H1 (cell line): Measurements from ENCODE around the gene GARNL3. TPM values are rescaled to one million over a fixed set of nuclear protein-coding genes. Genes with fewer than 3 reads are reported as not detected.
A peak's percentile ranks its signal among the peaks of the same experiment; 100 is the strongest.

Experiments used
- CTCF ChIA-PET: fragments of 300-600 bp; sonication (Branson Sonifier 250); formaldehyde crosslinking; loops from one replicate; lab custom pipeline; 2021; ENCODE audit not compliant: partially characterized antibody; lab: Charles Lee
- POLR2A ChIA-PET: fragments of 300-600 bp; sonication (Branson Sonifier 250); formaldehyde crosslinking; loops from one replicate; lab custom pipeline; 2021; ENCODE audit warnings: inconsistent platforms; ENCODE audit not compliant: partially characterized antibody; lab: Charles Lee
- DNase-seq, 2 experiments: peaks; one replicate each; pipeline versions ENCODE4 v3.0.0 to v3.0.0-alpha.2; 2010 to 2022; ENCODE audit warnings: low spot score in 2 of 2, low read depth in 1 of 2, mixed read lengths in 1 of 2
- FAIRE-seq: peaks from 2 replicates; lab custom pipeline; 2011; peaks lifted over from hg19 to GRCh38; lab: Jason Lieb, UNC
- H2AFZ ChIP-seq: 2 replicates; pipeline ENCODE4 v1.8.1; 2012; ENCODE audit warnings: low read length, inconsistent platforms
- H2AK5ac ChIP-seq: 2 replicates; pipeline ENCODE4 v1.6.1; 2013; ENCODE audit warnings: low read depth, low read length
- H2BK120ac ChIP-seq: replicated peaks from 2 replicates; pipeline ENCODE3; 2013; ENCODE audit warnings: low read depth, low read length, inconsistent platforms
- H2BK12ac ChIP-seq: 2 replicates; pipeline ENCODE4 v1.6.1; 2013; ENCODE audit warnings: low read depth, low read length
- H2BK15ac ChIP-seq: 2 replicates; pipeline ENCODE4 v1.6.1; 2013; ENCODE audit warnings: low read length
- H2BK20ac ChIP-seq: 2 replicates; pipeline ENCODE4 v1.6.1; 2013; ENCODE audit warnings: low read length
- H2BK5ac ChIP-seq: 2 replicates; pipeline ENCODE4 v1.6.1; 2013; ENCODE audit warnings: low read depth, low read length
- H3K14ac ChIP-seq: 2 replicates; pipeline ENCODE4 v1.6.1; 2013; ENCODE audit warnings: inconsistent platforms; ENCODE audit not compliant: insufficient read length
- H3K18ac ChIP-seq: 2 replicates; pipeline ENCODE4 v1.6.1; 2013; ENCODE audit warnings: low read length; ENCODE audit errors: extremely low read depth
- H3K23ac ChIP-seq: 2 replicates; pipeline ENCODE4 v1.6.1; 2013; ENCODE audit warnings: inconsistent platforms; ENCODE audit not compliant: insufficient read length
- H3K23me2 ChIP-seq: 2 replicates; pipeline ENCODE4 v1.6.1; 2013; ENCODE audit warnings: low read depth, low read length
- H3K27ac ChIP-seq: 2 replicates; pipeline ENCODE4 v1.6.1; 2011; ENCODE audit warnings: low read depth, low read length, inconsistent platforms
- H3K27me3 ChIP-seq, 4 experiments: replicated peaks in 1 of 4; 1 replicate in 1 of 4; 2 replicates in 3 of 4; pipeline versions ENCODE4 v1.6.1 to v1.8.1; 2011 to 2013; ENCODE audit warnings: low read length in 3 of 4, mild to moderate bottlenecking in 3 of 4, inconsistent platforms in 2 of 4, mixed read lengths in 2 of 4, moderate library complexity in 1 of 4; ENCODE audit not compliant: control insufficient read depth in 3 of 4, insufficient read depth in 3 of 4; ENCODE audit errors: extremely low read depth in 1 of 4
- H3K36me3 ChIP-seq, 4 experiments: 2 replicates each; pipeline versions ENCODE4 v1.6.1 to v1.8.1; 2011 to 2013; ENCODE audit warnings: mild to moderate bottlenecking in 4 of 4, low read length in 3 of 4, moderate library complexity in 2 of 4, control low read depth in 1 of 4, inconsistent platforms in 1 of 4; ENCODE audit not compliant: insufficient read depth in 4 of 4, control insufficient read depth in 2 of 4
- H3K4ac ChIP-seq: replicated peaks from 2 replicates; pipeline ENCODE3; 2013; ENCODE audit warnings: low read length, low read depth, mixed read lengths, inconsistent platforms; ENCODE audit not compliant: insufficient read length
- H3K4me1 ChIP-seq, 4 experiments: replicated peaks in 1 of 4; 1 replicate in 1 of 4; 2 replicates in 3 of 4; pipeline versions ENCODE4 v1.6.1 to v1.8.1; 2011 to 2013; ENCODE audit warnings: low read length in 3 of 4, inconsistent platforms in 2 of 4, mixed read lengths in 1 of 4; ENCODE audit not compliant: insufficient read depth in 4 of 4, control insufficient read depth in 3 of 4
- H3K4me2 ChIP-seq, 2 experiments: 2 replicates each; pipeline versions ENCODE4 v1.6.1 to v1.8.1; 2011 to 2013; ENCODE audit warnings: low read depth in 2 of 2, low read length in 2 of 2, control low read depth in 1 of 2, inconsistent platforms in 1 of 2, mild to moderate bottlenecking in 1 of 2; ENCODE audit not compliant: insufficient read depth in 1 of 2
- H3K4me3 ChIP-seq, 4 experiments: fragments of 200-600, 300-600 bp in 1 of 4; sonication (generic), shearing (Covaris generic), sonication (Bioruptor Twin) in 1 of 4; 2 replicates each; pipeline versions ENCODE4 v1.5.1 to v1.8.1; 2011 to 2016; ENCODE audit warnings: low read length in 4 of 4, low read depth in 3 of 4, control low read depth in 2 of 4, inconsistent platforms in 2 of 4, mild to moderate bottlenecking in 2 of 4, mixed read lengths in 1 of 4, moderate library complexity in 1 of 4; ENCODE audit not compliant: insufficient read depth in 2 of 4; ENCODE audit errors: extremely low read depth in 1 of 4
- H3K56ac ChIP-seq: replicated peaks from 2 replicates; pipeline ENCODE3; 2013; ENCODE audit warnings: low read depth, mild to moderate bottlenecking, mixed read lengths, low read length, inconsistent platforms; ENCODE audit not compliant: insufficient read length
- H3K79me1 ChIP-seq: 2 replicates; pipeline ENCODE4 v1.6.1; 2013; ENCODE audit warnings: low read depth, low read length, control low read depth
- H3K79me2 ChIP-seq, 2 experiments: 2 replicates each; pipeline versions ENCODE4 v1.6.1 to v1.8.1; 2012 to 2013; ENCODE audit warnings: low read length in 2 of 2, mild to moderate bottlenecking in 2 of 2, inconsistent platforms in 1 of 2; ENCODE audit not compliant: insufficient read depth in 2 of 2, control insufficient read depth in 1 of 2
- H3K9ac ChIP-seq, 4 experiments: replicated peaks in 1 of 4; 1 replicate in 1 of 4; 2 replicates in 3 of 4; pipeline versions ENCODE4 v1.6.1 to v1.8.1; 2011 to 2013; ENCODE audit warnings: low read depth in 3 of 4, low read length in 3 of 4, control low read depth in 2 of 4, mild to moderate bottlenecking in 2 of 4, moderate library complexity in 2 of 4, inconsistent platforms in 1 of 4; ENCODE audit errors: extremely low read depth in 1 of 4
- H3K9me3 ChIP-seq, 2 experiments: 2 replicates each; pipeline versions ENCODE4 v1.6.1 to v1.8.1; 2012 to 2013; ENCODE audit warnings: mild to moderate bottlenecking in 2 of 2, moderate library complexity in 2 of 2, control low read depth in 1 of 2, inconsistent platforms in 1 of 2, low read depth in 1 of 2, low read length in 1 of 2, mixed read lengths in 1 of 2; ENCODE audit not compliant: insufficient read depth in 2 of 2
- H4K20me1 ChIP-seq, 2 experiments: replicated peaks in 1 of 2; 2 replicates each; pipeline versions ENCODE3 to v1.8.1; 2011 to 2013; ENCODE audit warnings: inconsistent platforms in 2 of 2, low read length in 2 of 2, mild to moderate bottlenecking in 1 of 2; ENCODE audit not compliant: insufficient read depth in 2 of 2, control insufficient read depth in 1 of 2
- H4K5ac ChIP-seq: 2 replicates; pipeline ENCODE4 v1.6.1; 2013; ENCODE audit warnings: low read length, low read depth, mixed read lengths, inconsistent platforms; ENCODE audit not compliant: insufficient read length
- H4K8ac ChIP-seq: 2 replicates; pipeline ENCODE4 v1.8.0; 2013; ENCODE audit warnings: mild to moderate bottlenecking, moderate library complexity, low read length, inconsistent platforms; ENCODE audit not compliant: insufficient read depth; ENCODE audit errors: extremely low read depth
- H4K91ac ChIP-seq: replicated peaks from 2 replicates; pipeline ENCODE3; 2013; ENCODE audit warnings: low read length, mixed read lengths, inconsistent platforms; ENCODE audit not compliant: insufficient read length
- SIN3A ChIP-seq, 2 experiments: IDR thresholded peaks in 1 of 2; conservative IDR thresholded peaks in 1 of 2; 2 replicates each; pipeline ENCODE4 v1.6.1; 2011 to 2012; ENCODE audit warnings: low read length in 2 of 2, improper control_type of control experiment in 1 of 2, low read depth in 1 of 2, mild to moderate bottlenecking in 1 of 2
- WGBS, 2 experiments: shearing (Covaris generic) in 1 of 2; methylation state at CpG; one replicate each; pipeline versions ENCODE4 v1.1.6 to v1.1.7; 2013 to 2015; ENCODE audit warnings: low lambda C conversion rate in 2 of 2, mixed read lengths in 2 of 2, inconsistent platforms in 1 of 2, low coverage in 1 of 2, missing lambda C conversion rate in 1 of 2; ENCODE audit not compliant: insufficient replicate concordance in 2 of 2, insufficient coverage in 1 of 2, insufficient read length in 1 of 2; ENCODE audit errors: extremely low coverage in 1 of 2, missing lambda C conversion rate in 1 of 2; 5-methylcytosine and 5-hydroxymethylcytosine counted together
- polyA plus RNA-seq, 7 experiments: library from polyadenylated mRNA; depleted of rRNA in 3 of 7; stranded (reverse) in 5 of 7; unstranded in 2 of 7; fragments of >200 nt in 5 of 7; fragments of 200-250 nt in 2 of 7; gene quantifications; 1 replicate in 5 of 7; 2 replicates in 1 of 7; 4 replicates in 1 of 7; pipeline versions ENCODE4 v1.2.1 to v1.2.3, GENCODE V29; 2011 to 2013; ENCODE audit warnings: missing spikeins in 2 of 7, mixed read lengths in 2 of 7
- total RNA-seq: library from RNA; stranded (reverse); fragmentation: NEBNext Ultra II Directional; extraction: Animal tissue kit (Norgen Biotek cat#: 25700); gene quantifications from 2 replicates; pipeline ENCODE4 v1.2.1, GENCODE V29; 2021

Gene GARNL3
- total and polyA plus RNA-seq, 2 of the 8 experiments (the other 6 are each of a cell fraction or from before 2014, with no cell fraction given) = 6.5 to 18.3 TPM

GRCh38 chr9:127423934-127424675 lies 159.5 kb downstream of the GARNL3 start, which contains the start of gene ZNF79:
Gene ZNF79, plus strand, starts transcription at chr9:127424382. Its CDS starts 406 bp downstream, at chr9:127424788.
- ChIA-PET POLR2A (interaction anchor here (0.7 to 6.3 kb wide), 21 partner anchors 9 to 302 kb away, joined by 3 to 59 read pairs (median 4); partner anchors contain the start of genes LRSAM1, RPL12, SLC2A8 and TTC16), CTCF (interaction anchor here (0.6 to 1.9 kb wide), 8 partner anchors 13 to 509 kb away, joined by 3 to 7 read pairs (median 3); partner anchors contain the start of genes RALGPS1 and SLC2A8)
- Histone ChIP-seq H2BK120ac (no peak within 1 kb of the TSS), H4K5ac (peak within 1 kb of the TSS; percentile 98), H2AK5ac (no peak within 1 kb of the TSS), H3K36me3 (peaks cover 0 to 6% (median 0%) of the 10 kb centered on the region in 4 experiments; a peak in 3 of 8 replicates), H4K8ac (peak within 1 kb of the TSS; percentile 63), H3K23me2 (peaks cover 13% of the 10 kb centered on the region), H3K27ac (peak within 1 kb of the TSS; percentile 94), H3K4me3 (peak within 1 kb of the TSS; percentile 87 to 96 (median 94)), H2BK20ac (0 out of 2 replicates have a peak within 1 kb of the TSS, but pooled peaks have one; percentile 86), H2AFZ (peak within 1 kb of the TSS; percentile 88), H3K14ac (no peak within 1 kb of the TSS), H3K9ac (peak within 1 kb of the TSS; percentile 78 to 90 (median 88)), H3K27me3 (no peaks in the 10 kb centered on the region), H2BK12ac (peak within 1 kb of the TSS; percentile 81; the same call in 1 of the 2 replicates), H3K56ac (peak within 1 kb of the TSS; percentile 93), H3K4ac (peak within 1 kb of the TSS; percentile 81), H3K4me2 (peak within 1 kb of the TSS; percentile 58 to 74), H3K23ac (no peak within 1 kb of the TSS), H3K79me1 (peaks cover 3% of the 10 kb centered on the region), H4K91ac (peak within 1 kb of the TSS; percentile 91), H3K4me1 (peaks cover 0 to 12% (median 6%) of the 10 kb centered on the region in 4 experiments; a peak in 5 of 7 replicates), H4K20me1 (peaks cover 0 to 6% of the 10 kb centered on the region in 2 experiments), H3K9me3 (no peaks in the 10 kb centered on the region), H3K18ac (peak within 1 kb of the TSS; percentile 98), H2BK5ac (peak within 1 kb of the TSS; percentile 93), H3K79me2 (peaks cover 7 to 44% of the 10 kb centered on the region in 2 experiments), H2BK15ac (0 out of 2 replicates have a peak within 1 kb of the TSS, but pooled peaks have one; percentile 61)
- FAIRE-seq (no peak), DNase-seq (peak; percentile 82 to 95)
- 1% methylated on average over 54 of the region's 54 CpGs; no CpG with 5 or more reads in 1 of the 2 experiments for WGBS, 2 experiments
- TF ChIP-seq SIN3A (conservative IDR thresholded peaks at IDR 0.05 in 1 of 2, IDR thresholded peaks at IDR 0.05 in 1 of 2; ENCODE audit: low read depth in 1 of 2, low read length in 2 of 2) = peak; percentile 96 to 97
